Measurements from ENCODE around the gene GRK5. TPM values are rescaled to one million over a fixed set of nuclear protein-coding genes. Genes with fewer than 3 reads are reported as not detected.

The GRK5 gene
- total RNA-seq, 2 donors from 2014 or later, result 3.4 to 4.9 TPM

DNA sequence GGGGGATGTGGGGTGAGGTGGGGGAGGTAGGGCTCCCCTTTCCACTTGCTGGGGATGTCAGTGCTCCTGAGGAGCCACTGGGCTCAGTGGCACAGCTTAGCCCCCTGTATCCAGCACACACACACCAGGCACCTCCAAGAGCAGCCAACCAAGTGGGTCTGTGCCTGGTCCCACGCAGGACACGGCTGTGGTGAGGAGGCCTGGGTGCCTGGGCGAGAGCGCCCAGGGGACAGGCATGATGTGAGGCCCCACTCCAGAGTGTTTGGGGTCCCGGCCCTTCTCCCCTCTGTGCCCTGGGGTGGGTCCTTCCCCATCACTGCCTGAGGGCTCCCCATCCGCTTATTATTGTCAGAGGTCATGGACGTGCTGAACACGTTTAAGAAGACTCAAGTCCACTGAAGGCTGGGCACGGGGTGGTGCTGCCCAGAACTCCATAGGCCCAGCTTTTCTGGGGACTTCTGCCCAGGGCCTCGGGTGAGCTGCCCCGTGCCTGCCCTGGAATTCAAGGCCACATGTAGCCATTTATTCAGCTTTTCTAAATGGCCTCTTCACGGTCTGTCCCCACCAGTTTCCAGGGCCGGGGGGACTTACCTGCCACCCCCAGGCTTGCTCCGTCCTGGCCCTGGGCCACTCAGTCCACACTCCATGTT lies 119.8 kb downstream of the GRK5 start:
- no peaks in the 10 kb centered on the region for H3K4me1 ChIP-seq
- TF ChIP-seq, protein P1, sequence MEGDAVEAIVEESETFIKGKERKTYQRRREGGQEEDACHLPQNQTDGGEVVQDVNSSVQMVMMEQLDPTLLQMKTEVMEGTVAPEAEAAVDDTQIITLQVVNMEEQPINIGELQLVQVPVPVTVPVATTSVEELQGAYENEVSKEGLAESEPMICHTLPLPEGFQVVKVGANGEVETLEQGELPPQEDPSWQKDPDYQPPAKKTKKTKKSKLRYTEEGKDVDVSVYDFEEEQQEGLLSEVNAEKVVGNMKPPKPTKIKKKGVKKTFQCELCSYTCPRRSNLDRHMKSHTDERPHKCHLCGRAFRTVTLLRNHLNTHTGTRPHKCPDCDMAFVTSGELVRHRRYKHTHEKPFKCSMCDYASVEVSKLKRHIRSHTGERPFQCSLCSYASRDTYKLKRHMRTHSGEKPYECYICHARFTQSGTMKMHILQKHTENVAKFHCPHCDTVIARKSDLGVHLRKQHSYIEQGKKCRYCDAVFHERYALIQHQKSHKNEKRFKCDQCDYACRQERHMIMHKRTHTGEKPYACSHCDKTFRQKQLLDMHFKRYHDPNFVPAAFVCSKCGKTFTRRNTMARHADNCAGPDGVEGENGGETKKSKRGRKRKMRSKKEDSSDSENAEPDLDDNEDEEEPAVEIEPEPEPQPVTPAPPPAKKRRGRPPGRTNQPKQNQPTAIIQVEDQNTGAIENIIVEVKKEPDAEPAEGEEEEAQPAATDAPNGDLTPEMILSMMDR (IDR thresholded peaks at IDR 0.05), result no peak
- TF ChIP-seq POLR2A (IDR thresholded peaks at IDR 0.05), result no peak
- intact Hi-C loops (cut with DNase I), result no loop called here
- H3K36me3 ChIP-seq (replicated peaks in 1 of 2; ENCODE audit: insufficient read depth in 1 of 2, low read depth in 2 of 2), result no peaks in the 10 kb centered on the region
- H3K9me3 ChIP-seq, result no peaks in the 10 kb centered on the region
- H3K4me3 ChIP-seq, result no peak overlapping the region
- no peak overlapping the region for H3K27ac ChIP-seq
- ATAC-seq (no peak), DNase-seq (no peak)
- no peaks in the 10 kb centered on the region for H3K27me3 ChIP-seq
- WGBS, 2 donors, result 88 to 90% methylated on average over 5 to 14 of the region's 14 CpGs

DNA sequence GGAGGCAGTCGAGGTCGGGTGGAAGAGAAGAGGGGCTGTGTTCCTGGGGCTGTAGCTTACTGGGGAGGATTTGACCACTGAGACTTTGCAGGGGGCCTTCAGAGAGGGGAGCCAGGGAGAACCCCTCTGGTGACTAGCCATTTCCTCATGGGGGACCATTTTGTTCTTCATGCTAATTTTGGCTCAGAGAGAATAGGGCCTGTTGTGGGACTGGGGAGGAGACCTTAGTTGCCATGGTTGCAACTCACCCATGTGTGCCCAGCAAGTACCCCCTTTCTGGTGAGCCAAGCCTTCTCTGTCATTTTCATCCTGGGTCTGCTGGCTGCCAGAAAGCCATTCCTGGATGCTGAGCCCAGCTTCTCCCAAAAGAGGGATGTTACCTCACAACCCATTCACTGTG lies 120.9 kb downstream of the GRK5 start:
- ATAC-seq, result no peak
- intact Hi-C loops (cut with DNase I), result no loop called here
- no peak overlapping the region for H3K4me3 ChIP-seq
- DNase-seq, result no peak
- WGBS, 2 donors, result 92 to 100% methylated on average over 2 of the region's 2 CpGs
- H3K27me3 ChIP-seq, result no peaks in the 10 kb centered on the region
- TF ChIP-seq, protein P1 (IDR thresholded peaks at IDR 0.05), result no peak
- no peak for TF ChIP-seq POLR2A (IDR thresholded peaks at IDR 0.05)
- no peaks in the 10 kb centered on the region for H3K9me3 ChIP-seq
- no peaks in the 10 kb centered on the region for H3K36me3 ChIP-seq (replicated peaks in 1 of 2; ENCODE audit: insufficient read depth in 1 of 2, low read depth in 2 of 2)
- no peak overlapping the region for H3K27ac ChIP-seq
- no peaks in the 10 kb centered on the region for H3K4me1 ChIP-seq

DNA sequence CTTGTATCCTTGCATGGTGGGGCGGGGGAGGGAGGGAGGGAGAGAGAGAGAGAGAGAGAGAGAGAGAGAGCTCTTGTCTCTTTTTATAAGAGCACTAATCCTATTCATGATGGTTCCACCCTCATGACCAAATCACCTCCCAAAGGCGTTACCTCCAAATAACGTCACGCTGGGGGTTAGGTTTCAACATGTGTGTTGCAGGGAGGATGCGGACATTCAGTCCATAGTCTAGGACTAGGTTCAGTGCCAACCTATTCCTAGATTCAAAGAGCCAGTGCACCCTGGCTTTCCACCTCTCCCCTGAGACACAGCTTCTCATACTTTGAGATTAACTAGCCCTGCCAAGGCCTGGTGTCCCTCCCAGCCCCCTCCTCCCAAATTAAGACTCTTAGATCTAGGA lies 123.0 kb downstream of the GRK5 start:
- no peaks in the 10 kb centered on the region for H3K36me3 ChIP-seq (replicated peaks in 1 of 2; ENCODE audit: insufficient read depth in 1 of 2, low read depth in 2 of 2)
- H3K27ac ChIP-seq, result no peak overlapping the region
- no peak for DNase-seq
- 87 to 88% methylated on average over 5 of the region's 5 CpGs for WGBS, 2 donors
- no peaks in the 10 kb centered on the region for H3K4me1 ChIP-seq
- H3K27me3 ChIP-seq, result no peaks in the 10 kb centered on the region
- no peaks in the 10 kb centered on the region for H3K9me3 ChIP-seq
- no peak for ATAC-seq
- no peak for TF ChIP-seq POLR2A (IDR thresholded peaks at IDR 0.05)
- TF ChIP-seq, protein P1 (IDR thresholded peaks at IDR 0.05), result no peak
- intact Hi-C loops (cut with DNase I), result no loop called here
- no peak overlapping the region for H3K4me3 ChIP-seq

DNA sequence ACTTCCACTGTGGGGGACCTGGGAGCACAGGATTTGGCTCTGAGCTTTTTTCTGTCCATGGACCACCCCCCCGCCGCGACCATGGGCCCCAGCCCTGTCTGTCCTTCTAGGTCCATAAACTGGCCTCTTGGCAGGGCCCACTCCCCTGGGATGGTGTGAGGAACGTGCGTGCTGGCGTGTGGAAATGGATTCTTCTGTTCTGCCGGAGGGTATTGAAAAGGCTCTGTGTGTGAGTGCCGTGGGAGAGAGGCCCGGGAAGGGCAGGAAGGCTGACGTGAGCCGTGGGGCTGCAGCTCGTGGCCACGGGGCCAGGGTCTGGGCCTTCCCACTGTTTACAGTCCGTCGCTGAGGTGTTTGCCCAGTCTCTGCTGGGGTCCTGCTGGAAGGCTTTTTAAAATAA lies 123.7 kb downstream of the GRK5 start:
- WGBS, 2 donors, result 79 to 89% methylated on average over 15 of the region's 15 CpGs
- H3K27me3 ChIP-seq, result no peaks in the 10 kb centered on the region
- no peaks in the 10 kb centered on the region for H3K4me1 ChIP-seq
- intact Hi-C loops (cut with DNase I), result no loop called here
- H3K36me3 ChIP-seq (replicated peaks in 1 of 2; ENCODE audit: insufficient read depth in 1 of 2, low read depth in 2 of 2), result no peaks in the 10 kb centered on the region
- H3K4me3 ChIP-seq, result no peak overlapping the region
- ATAC-seq (no peak), DNase-seq (no peak)
- H3K9me3 ChIP-seq, result no peaks in the 10 kb centered on the region
- H3K27ac ChIP-seq, result no peak overlapping the region
- TF ChIP-seq, protein P1 (IDR thresholded peaks at IDR 0.05), result no peak
- no peak for TF ChIP-seq POLR2A (IDR thresholded peaks at IDR 0.05)

DNA sequence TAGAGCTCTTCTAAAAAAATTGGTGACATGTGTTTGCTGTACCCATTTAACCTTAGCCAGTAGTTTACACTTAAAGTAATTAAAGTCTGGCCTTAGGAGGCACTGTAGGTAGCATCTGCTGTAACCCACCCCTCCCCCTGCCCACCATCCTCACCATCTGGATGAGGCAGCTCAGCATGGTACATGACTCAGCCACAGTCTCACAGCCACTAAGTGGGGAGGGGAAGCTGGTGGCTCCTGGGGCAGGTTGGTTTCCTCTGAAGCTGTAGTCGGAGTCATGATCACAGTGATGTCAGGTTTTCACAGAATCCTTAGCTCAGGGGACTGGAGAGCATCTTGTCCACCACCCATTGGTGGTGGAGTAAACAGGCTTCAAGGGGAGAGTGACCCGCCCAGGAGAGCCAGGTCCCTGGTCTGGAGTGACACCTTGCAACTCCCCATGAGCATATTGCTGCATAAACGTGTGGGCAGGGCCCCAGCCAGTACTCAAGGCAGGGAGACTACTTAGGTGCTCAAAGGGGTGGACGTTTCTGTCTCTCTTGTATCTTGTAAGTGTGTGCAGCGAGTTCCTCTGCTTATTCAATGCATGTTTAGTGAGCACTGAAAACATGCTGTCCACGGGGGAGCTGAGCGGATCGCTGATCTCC lies 125.9 kb downstream of the GRK5 start:
- Histone ChIP-seq H3K27me3 (no peaks in the 10 kb centered on the region), H3K4me3 (no peak overlapping the region), H3K9me3 (no peaks in the 10 kb centered on the region), H3K27ac (no peak overlapping the region), H3K36me3 (replicated peaks in 1 of 2; ENCODE audit: insufficient read depth in 1 of 2, low read depth in 2 of 2) (no peaks in the 10 kb centered on the region), H3K4me1 (peaks cover 9% of the 10 kb centered on the region)
- DNase-seq (no peak), ATAC-seq (no peak)
- 82 to 90% methylated on average over 6 to 8 of the region's 8 CpGs for WGBS, 2 donors
- intact Hi-C loops (cut with DNase I), result no loop called here
- TF ChIP-seq POLR2A (IDR thresholded peaks at IDR 0.05), result no peak
- TF ChIP-seq, protein P1 (IDR thresholded peaks at IDR 0.05), result no peak
